Choroid plexus epithelial cell (primary cell): ENCODE measurements around the gene EPO.
"Not testable (repeated sequence)": the region's sequence is repeated elsewhere in the genome, so short reads cannot be mapped to it uniquely, and the experiment has no call there.

ENCODE experiments used
- DNase-seq: peaks from one replicate; pipeline ENCODE4 v3.0.0-alpha.2; 2010; ENCODE audit warnings: low read depth
- H3K4me3 ChIP-seq: 2 replicates; pipeline ENCODE4 v1.5.1; 2011; ENCODE audit warnings: low read depth, mild to moderate bottlenecking, control low read depth, low read length, moderate library complexity
- CTCF ChIP-seq: conservative IDR thresholded peaks from 2 replicates; pipeline ENCODE4 v1.5.1; 2011; ENCODE audit warnings: low read depth, mild to moderate bottlenecking, control low read depth, inconsistent platforms, low read length, moderate library complexity

EPO gene

GRCh38 chr7:100694098-100694745 is 26.0 kb upstream of the EPO start, which contains the start of gene GIGYF1:
Gene GIGYF1, minus strand, starts transcription at chr7:100694250. Its CDS starts 6,012 bp downstream, at chr7:100688238.
- H3K4me3 ChIP-seq, result peak within 1 kb of the TSS; percentile 72
- peak; percentile 54 for DNase-seq
- no peak for TF ChIP-seq CTCF

- H3K4me3 ChIP-seq, result no peak overlapping the region
- TF ChIP-seq CTCF, result no peak
- DNase-seq, result no peak
These were observed 24.1 kb upstream of the EPO start for GRCh38 chr7:100696123-100696521.

- H3K4me3 ChIP-seq, result no peak overlapping the region
- TF ChIP-seq CTCF, result no peak
- no peak for DNase-seq
These were observed 21.2 kb upstream of the EPO start for GRCh38 chr7:100699018-100699417.

GRCh38 chr7:100701089-100701488 is 19.2 kb upstream of the EPO start:
- H3K4me3 ChIP-seq, DNase-seq: not testable (repeated sequence)

- peak; percentile 72 for DNase-seq
- peak overlapping the region; percentile 97 for H3K4me3 ChIP-seq
- TF ChIP-seq CTCF, result peak; percentile 93
These were observed 14.9 kb upstream of the EPO start for GRCh38 chr7:100705320-100705752.

- no peak for TF ChIP-seq CTCF
- H3K4me3 ChIP-seq, result peak within 1 kb of the TSS; percentile 97
- DNase-seq, result peak; percentile 99
These were observed 14.3 kb upstream of the EPO start, which contains the start of gene POP7 for GRCh38 chr7:100705753-100706671. Gene POP7, plus strand, starts transcription at chr7:100706121. Its CDS starts 710 bp downstream, at chr7:100706831.

GRCh38 chr7:100706672-100707311 is 13.5 kb upstream of the EPO start:
- DNase-seq, result no peak
- TF ChIP-seq CTCF, result no peak
- peak overlapping the region; percentile 97 for H3K4me3 ChIP-seq
